ENCODE measurements around the gene BIRC3. TPM values are rescaled to one million over a fixed set of nuclear protein-coding genes. Genes with fewer than 3 reads are reported as not detected.

The BIRC3 gene
- total RNA-seq, 2 experiments from 2014 or later = 115 to 124 TPM

DNA sequence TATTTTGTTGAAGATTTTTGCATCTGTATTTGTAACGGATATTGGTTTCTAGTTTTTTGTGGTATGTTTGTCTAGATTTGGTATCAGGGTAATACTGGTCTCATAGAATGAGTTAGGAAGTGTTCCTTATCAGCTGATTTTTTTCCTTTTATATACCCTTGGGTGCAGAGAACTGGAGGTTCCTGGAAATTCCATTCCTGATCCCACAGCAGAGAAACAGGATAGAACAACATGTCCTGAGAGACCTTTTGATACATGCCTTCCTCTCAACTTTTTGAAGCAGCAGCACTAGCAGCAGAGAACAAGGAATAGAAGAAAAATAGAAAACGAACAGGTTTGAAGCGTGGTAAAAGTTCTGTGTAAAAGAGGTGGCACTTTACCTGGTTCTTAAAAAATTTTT is 66.6 kb downstream of the BIRC3 start:
- intact Hi-C loops (cut with DNase I, micrococcal nuclease) = no loop called here
- TF ChIP-seq, protein P1, sequence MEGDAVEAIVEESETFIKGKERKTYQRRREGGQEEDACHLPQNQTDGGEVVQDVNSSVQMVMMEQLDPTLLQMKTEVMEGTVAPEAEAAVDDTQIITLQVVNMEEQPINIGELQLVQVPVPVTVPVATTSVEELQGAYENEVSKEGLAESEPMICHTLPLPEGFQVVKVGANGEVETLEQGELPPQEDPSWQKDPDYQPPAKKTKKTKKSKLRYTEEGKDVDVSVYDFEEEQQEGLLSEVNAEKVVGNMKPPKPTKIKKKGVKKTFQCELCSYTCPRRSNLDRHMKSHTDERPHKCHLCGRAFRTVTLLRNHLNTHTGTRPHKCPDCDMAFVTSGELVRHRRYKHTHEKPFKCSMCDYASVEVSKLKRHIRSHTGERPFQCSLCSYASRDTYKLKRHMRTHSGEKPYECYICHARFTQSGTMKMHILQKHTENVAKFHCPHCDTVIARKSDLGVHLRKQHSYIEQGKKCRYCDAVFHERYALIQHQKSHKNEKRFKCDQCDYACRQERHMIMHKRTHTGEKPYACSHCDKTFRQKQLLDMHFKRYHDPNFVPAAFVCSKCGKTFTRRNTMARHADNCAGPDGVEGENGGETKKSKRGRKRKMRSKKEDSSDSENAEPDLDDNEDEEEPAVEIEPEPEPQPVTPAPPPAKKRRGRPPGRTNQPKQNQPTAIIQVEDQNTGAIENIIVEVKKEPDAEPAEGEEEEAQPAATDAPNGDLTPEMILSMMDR (IDR thresholded peaks at IDR 0.05) = no peak
- DNase-seq (no peak), ATAC-seq (ENCODE audit: poor library complexity) (no peak)
- Histone ChIP-seq H3K4me3 (ENCODE audit: low read length) (no peak overlapping the region), H3K9me3 (ENCODE audit: control insufficient read depth in 1 of 2, insufficient read depth in 1 of 2, low read length in 2 of 2) (no peaks in the 10 kb centered on the region), H3K4me1 (ENCODE audit: insufficient read depth, low read length) (no peaks in the 10 kb centered on the region), H3K27ac (ENCODE audit: low read depth in 1 of 2, low read length in 2 of 2) (no peak overlapping the region), H3K36me3 (ENCODE audit: insufficient read depth, low read length) (peaks cover 61% of the 10 kb centered on the region), H3K27me3 (ENCODE audit: control insufficient read depth in 1 of 2, insufficient read depth in 2 of 2, low read length in 2 of 2) (no peaks in the 10 kb centered on the region)
- Mint-ChIP-seq H3K9me3 (no peaks in the 10 kb centered on the region), H3K4me3 (no peak overlapping the region), H3K27me3 (no peaks in the 10 kb centered on the region), H3K27ac (no peak overlapping the region), H3K4me1 (ENCODE audit: low read depth) (peaks cover 25% of the 10 kb centered on the region), H3K36me3 (ENCODE audit: low read depth) (peaks cover 89% of the 10 kb centered on the region)
- ChIA-PET CTCF (interaction anchor here (1.3 kb wide), 1 partner anchor 42 kb away, joined by 6 read pairs; no protein-coding TSS in a partner anchor), POLR2A (interaction anchor here (0.9 kb wide), 1 partner anchor 9 kb away, joined by 3 read pairs; no protein-coding TSS in a partner anchor)

DNA sequence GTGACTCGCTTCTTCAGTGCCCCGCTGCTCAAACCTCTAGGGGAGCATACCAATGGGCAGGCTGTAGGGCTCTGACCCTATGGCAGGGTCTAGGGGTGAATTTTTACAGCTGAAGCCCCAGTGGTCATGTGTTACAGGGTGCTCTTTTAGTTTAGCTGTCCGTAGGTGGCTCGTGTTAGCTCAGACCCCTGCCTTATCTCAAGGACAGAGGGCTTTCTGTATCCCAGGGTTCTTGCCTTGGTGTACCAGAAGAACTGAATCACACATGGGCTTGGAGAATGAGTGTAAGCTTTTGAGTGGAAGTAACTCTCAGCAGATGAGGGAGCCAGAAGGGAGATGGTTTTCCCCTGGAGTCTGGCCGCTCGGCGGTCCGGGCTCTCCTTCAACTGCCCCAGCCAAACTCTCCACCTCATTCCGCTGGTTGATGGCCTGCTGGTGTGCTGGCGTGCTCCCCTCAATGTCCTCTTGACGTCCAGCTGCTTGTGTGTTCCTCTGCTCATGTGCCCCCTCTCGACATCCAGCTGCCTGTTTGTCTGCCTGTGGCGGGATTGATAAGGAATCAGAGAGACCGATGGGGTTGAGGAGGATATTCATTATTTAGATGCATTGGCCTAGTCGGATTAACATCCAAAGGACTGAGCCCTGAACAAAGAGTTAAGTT is 67.3 kb downstream of the BIRC3 start:
- DNase-seq (no peak), ATAC-seq (ENCODE audit: poor library complexity) (no peak)
- Histone ChIP-seq H3K27ac (ENCODE audit: low read depth in 1 of 2, low read length in 2 of 2) (no peak overlapping the region), H3K4me3 (ENCODE audit: low read length) (no peak overlapping the region), H3K4me1 (ENCODE audit: insufficient read depth, low read length) (no peaks in the 10 kb centered on the region), H3K27me3 (ENCODE audit: control insufficient read depth in 1 of 2, insufficient read depth in 2 of 2, low read length in 2 of 2) (no peaks in the 10 kb centered on the region), H3K9me3 (ENCODE audit: control insufficient read depth in 1 of 2, insufficient read depth in 1 of 2, low read length in 2 of 2) (no peaks in the 10 kb centered on the region), H3K36me3 (ENCODE audit: insufficient read depth, low read length) (peaks cover 60% of the 10 kb centered on the region)
- Mint-ChIP-seq H3K27me3 (no peaks in the 10 kb centered on the region), H3K9me3 (peaks cover 3% of the 10 kb centered on the region), H3K27ac (peak overlapping the region; percentile 21), H3K4me1 (ENCODE audit: low read depth) (peaks cover 32% of the 10 kb centered on the region), H3K36me3 (ENCODE audit: low read depth) (peaks cover 89% of the 10 kb centered on the region), H3K4me3 (no peak overlapping the region)
- POLR2A ChIA-PET = interaction anchor here (0.9 kb wide), 1 partner anchor 9 kb away, joined by 3 read pairs; no protein-coding TSS in a partner anchor
- intact Hi-C loops (cut with DNase I, micrococcal nuclease) = no loop called here
- CTCF ChIA-PET = interaction anchor here (1.3 kb wide), 1 partner anchor 43 kb away, joined by 6 read pairs; no protein-coding TSS in a partner anchor
- TF ChIP-seq, protein P1 (IDR thresholded peaks at IDR 0.05) = no peak

GRCh38 chr11:102385085-102386007 is 68.1 kb downstream of the BIRC3 start:
- ATAC-seq (ENCODE audit: poor library complexity) = no peak
- ChIA-PET POLR2A (no interaction called here), CTCF (no interaction called here)
- no peak overlapping the region for H3K4me3 Mint-ChIP-seq
- H3K36me3 Mint-ChIP-seq (ENCODE audit: low read depth) = peaks cover 86% of the 10 kb centered on the region
- peak overlapping the region; percentile 72 for H3K27ac Mint-ChIP-seq
- intact Hi-C loops (cut with DNase I, micrococcal nuclease) = no loop called here
- TF ChIP-seq, protein P1 (IDR thresholded peaks at IDR 0.05) = no peak
- H3K9me3 ChIP-seq (ENCODE audit: control insufficient read depth in 1 of 2, insufficient read depth in 1 of 2, low read length in 2 of 2) = no peaks in the 10 kb centered on the region
- no peaks in the 10 kb centered on the region for H3K27me3 Mint-ChIP-seq
- peaks cover 54% of the 10 kb centered on the region for H3K36me3 ChIP-seq (ENCODE audit: insufficient read depth, low read length)
- H3K9me3 Mint-ChIP-seq = peaks cover 3% of the 10 kb centered on the region
- peaks cover 35% of the 10 kb centered on the region for H3K4me1 Mint-ChIP-seq (ENCODE audit: low read depth)
- H3K4me1 ChIP-seq (ENCODE audit: insufficient read depth, low read length) = peaks cover under 1% of the 10 kb centered on the region
- no peak for DNase-seq
- no peak overlapping the region for H3K27ac ChIP-seq (ENCODE audit: low read depth in 1 of 2, low read length in 2 of 2)
- no peak overlapping the region for H3K4me3 ChIP-seq (ENCODE audit: low read length)
- H3K27me3 ChIP-seq (ENCODE audit: control insufficient read depth in 1 of 2, insufficient read depth in 2 of 2, low read length in 2 of 2) = no peaks in the 10 kb centered on the region

All from CD4-positive, alpha-beta T cell (primary cell).